ACHN (cell line): ENCODE data around the gene MYO15A.

Experiments
- DNase-seq: peaks from one replicate; pipeline ENCODE4 v3.0.0-alpha.2; 2015
- in situ Hi-C: cut with HindIII; loops from 2 replicates; pipeline ENCODE4 v1.10.0; 2017; ENCODE audit warnings: low sequenced_read_pairs, low pct_ligation_motif_present, low pct_unique_long_range_greater_than_20kb

Gene MYO15A

GRCh38 chr17:18108401-18109312 is at the start of gene MYO15A:
TSS of gene MYO15A (plus strand) at chr17:18108756. CDS start at chr17:18118801, 10,045 bp downstream.
- no peak for DNase-seq
- in situ Hi-C loops = no loop called here

- no peak for DNase-seq
- in situ Hi-C loops = no loop called here
Observed at GRCh38 chr17:18059283-18059682, 49.3 kb upstream of the MYO15A start.

- no peak for DNase-seq
- in situ Hi-C loops = no loop called here
Observed at GRCh38 chr17:18064053-18064452, 44.5 kb upstream of the MYO15A start.

- in situ Hi-C loops = no loop called here
- DNase-seq = no peak
Observed at GRCh38 chr17:18065546-18065945, 43.0 kb upstream of the MYO15A start.

- no peak for DNase-seq
- in situ Hi-C loops = no loop called here
Observed at GRCh38 chr17:18066866-18067265, 41.7 kb upstream of the MYO15A start.

- no peak for DNase-seq
- in situ Hi-C loops = no loop called here
Observed at GRCh38 chr17:18069101-18069500, 39.5 kb upstream of the MYO15A start.

GRCh38 chr17:18070861-18071340 is 37.7 kb upstream of the MYO15A start:
- in situ Hi-C loops = no loop called here
- DNase-seq = no peak

- DNase-seq = no peak
- in situ Hi-C loops = no loop called here
Observed at GRCh38 chr17:18071751-18072150, 36.8 kb upstream of the MYO15A start.

- in situ Hi-C loops = no loop called here
Observed at GRCh38 chr17:18074566-18075272, 33.8 kb upstream of the MYO15A start.

GRCh38 chr17:18076936-18077335 is 31.6 kb upstream of the MYO15A start:
- in situ Hi-C loops = no loop called here
- DNase-seq = no peak

More at GRCh38 chr17:18074566-18075272, 33.8 kb upstream of the MYO15A start:
- no peak for DNase-seq

GRCh38 chr17:18079543-18079942 is 29.0 kb upstream of the MYO15A start:
- in situ Hi-C loops = no loop called here

GRCh38 chr17:18084256-18084655 is 24.3 kb upstream of the MYO15A start:
- DNase-seq = no peak
- in situ Hi-C loops = no loop called here

More at GRCh38 chr17:18079543-18079942, 29.0 kb upstream of the MYO15A start:
- no peak for DNase-seq

- peak; percentile 93 for DNase-seq
- in situ Hi-C loops = no loop called here
Observed at GRCh38 chr17:18087610-18088491, 20.7 kb upstream of the MYO15A start, which contains the start of gene DRG2. TSS of gene DRG2 (plus strand) at chr17:18087948. CDS start at chr17:18088024, 76 bp downstream.

GRCh38 chr17:18089613-18090012 is 18.9 kb upstream of the MYO15A start:
- in situ Hi-C loops = no loop called here
- DNase-seq = no peak

GRCh38 chr17:18093616-18094408 is 14.7 kb upstream of the MYO15A start:
- DNase-seq = peak; percentile 55
- in situ Hi-C loops = no loop called here

- in situ Hi-C loops = no loop called here
- no peak for DNase-seq
Observed at GRCh38 chr17:18094409-18094807, 14.1 kb upstream of the MYO15A start.

- in situ Hi-C loops = no loop called here
Observed at GRCh38 chr17:18099516-18099915, 9.0 kb upstream of the MYO15A start.

GRCh38 chr17:18100616-18101015 is 7.9 kb upstream of the MYO15A start:
- in situ Hi-C loops = no loop called here
- no peak for DNase-seq

More at GRCh38 chr17:18099516-18099915, 9.0 kb upstream of the MYO15A start:
- no peak for DNase-seq
